Suprapubic skin (tissue), 4 donors: Measurements from ENCODE around the gene FLVCR2.

ENCODE experiments used
- CTCF ChIP-seq, 2 donors: fragments of 200-600 bp in 1 of 2; fragments of 450-650 bp in 1 of 2; sonication (generic) in 1 of 2; IDR thresholded peaks; one replicate each; pipeline ENCODE4 v1.5.1; 2016 to 2019; ENCODE audit warnings: antibody characterized with exemption in 2 of 2, mild to moderate bottlenecking in 1 of 2, moderate library complexity in 1 of 2
- POLR2A ChIP-seq, 2 donors: fragments of 450-650 bp; IDR thresholded peaks; one replicate each; pipeline ENCODE4 v1.6.1; 2017; ENCODE audit warnings: antibody characterized with exemption in 2 of 2, mild to moderate bottlenecking in 2 of 2, moderate library complexity in 2 of 2
- POLR2AphosphoS5 ChIP-seq, 3 donors: sonication (generic); formaldehyde crosslinking; IDR thresholded peaks; one replicate each; pipeline ENCODE4 v1.6.1; 2017; ENCODE audit warnings: antibody characterized with exemption in 3 of 3

- no peak for TF ChIP-seq POLR2A (IDR thresholded peaks at IDR 0.05)
- TF ChIP-seq CTCF (IDR thresholded peaks at IDR 0.05), result no peak
- TF ChIP-seq POLR2AphosphoS5 (IDR thresholded peaks at IDR 0.05), result no peak
Measured at GRCh38 chr14:75605916-75606315, 27.5 kb downstream of the FLVCR2 start.
